Measurements from ENCODE around the gene LHX5. TPM values are rescaled to one million over a fixed set of nuclear protein-coding genes. Genes with fewer than 3 reads are reported as not detected.

The LHX5 gene
- total RNA-seq, 3 donors from 2014 or later (not counting 1 experiment from before 2014, with no cell fraction given) = not detected

- DNase-seq (no peak), ATAC-seq (no peak)
- Histone ChIP-seq H3K27ac (ENCODE audit: low read length) (no peak overlapping the region), H3K27me3 (ENCODE audit: control insufficient read depth, insufficient read depth, low read length) (peaks cover 49% of the 10 kb centered on the region), H3K9me3 (ENCODE audit: control insufficient read depth, insufficient read depth, low read length) (no peaks in the 10 kb centered on the region), H3K4me1 (ENCODE audit: control insufficient read depth, insufficient read depth, low read length) (no peaks in the 10 kb centered on the region), H3K36me3 (ENCODE audit: control insufficient read depth, insufficient read depth, low read length) (no peaks in the 10 kb centered on the region), H3K4me3 (ENCODE audit: low read length) (no peak overlapping the region)
- WGBS (ENCODE audit: insufficient coverage) = 14% methylated on average over 6 of the region's 6 CpGs
- Mint-ChIP-seq H3K27me3 (ENCODE audit: low read depth in 2 of 2) (peaks cover 65 to 66% of the 10 kb centered on the region in 2 donors), H3K36me3 (no peaks in the 10 kb centered on the region), H3K27ac (no peak overlapping the region), H3K4me1 (peaks cover 0 to 6% of the 10 kb centered on the region in 2 donors), H3K9me3 (no peaks in the 10 kb centered on the region), H3K4me3 (no peak overlapping the region)
- TF ChIP-seq, protein P1, sequence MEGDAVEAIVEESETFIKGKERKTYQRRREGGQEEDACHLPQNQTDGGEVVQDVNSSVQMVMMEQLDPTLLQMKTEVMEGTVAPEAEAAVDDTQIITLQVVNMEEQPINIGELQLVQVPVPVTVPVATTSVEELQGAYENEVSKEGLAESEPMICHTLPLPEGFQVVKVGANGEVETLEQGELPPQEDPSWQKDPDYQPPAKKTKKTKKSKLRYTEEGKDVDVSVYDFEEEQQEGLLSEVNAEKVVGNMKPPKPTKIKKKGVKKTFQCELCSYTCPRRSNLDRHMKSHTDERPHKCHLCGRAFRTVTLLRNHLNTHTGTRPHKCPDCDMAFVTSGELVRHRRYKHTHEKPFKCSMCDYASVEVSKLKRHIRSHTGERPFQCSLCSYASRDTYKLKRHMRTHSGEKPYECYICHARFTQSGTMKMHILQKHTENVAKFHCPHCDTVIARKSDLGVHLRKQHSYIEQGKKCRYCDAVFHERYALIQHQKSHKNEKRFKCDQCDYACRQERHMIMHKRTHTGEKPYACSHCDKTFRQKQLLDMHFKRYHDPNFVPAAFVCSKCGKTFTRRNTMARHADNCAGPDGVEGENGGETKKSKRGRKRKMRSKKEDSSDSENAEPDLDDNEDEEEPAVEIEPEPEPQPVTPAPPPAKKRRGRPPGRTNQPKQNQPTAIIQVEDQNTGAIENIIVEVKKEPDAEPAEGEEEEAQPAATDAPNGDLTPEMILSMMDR (IDR thresholded peaks at IDR 0.05) = no peak
- intact Hi-C loops (cut with micrococcal nuclease) = no loop called here
Observed at GRCh38 chr12:113473400-113473799, 1.7 kb upstream of the LHX5 start.

- H3K27ac Mint-ChIP-seq = no peak overlapping the region
- intact Hi-C loops (cut with micrococcal nuclease) = no loop called here
- WGBS (ENCODE audit: insufficient coverage) = 6% methylated on average over 51 of the region's 51 CpGs
- H3K27me3 Mint-ChIP-seq (ENCODE audit: low read depth in 2 of 2) = peaks cover 58 to 61% of the 10 kb centered on the region in 2 donors
- peaks cover 5% of the 10 kb centered on the region for H3K4me1 ChIP-seq (ENCODE audit: control insufficient read depth, insufficient read depth, low read length)
- H3K4me1 Mint-ChIP-seq = peaks cover 0 to 6% of the 10 kb centered on the region in 2 donors
- H3K27me3 ChIP-seq (ENCODE audit: control insufficient read depth, insufficient read depth, low read length) = peaks cover 46% of the 10 kb centered on the region
- TF ChIP-seq, protein P1 (IDR thresholded peaks at IDR 0.05) = no peak
- ATAC-seq = no peak
- no peak for DNase-seq
- H3K4me3 ChIP-seq (ENCODE audit: low read length) = no peak overlapping the region
- H3K36me3 ChIP-seq (ENCODE audit: control insufficient read depth, insufficient read depth, low read length) = no peaks in the 10 kb centered on the region
- no peak overlapping the region for H3K27ac ChIP-seq (ENCODE audit: low read length)
- no peaks in the 10 kb centered on the region for H3K9me3 Mint-ChIP-seq
- H3K4me3 Mint-ChIP-seq = no peak overlapping the region
- H3K36me3 Mint-ChIP-seq = no peaks in the 10 kb centered on the region
- H3K9me3 ChIP-seq (ENCODE audit: control insufficient read depth, insufficient read depth, low read length) = no peaks in the 10 kb centered on the region
Observed at GRCh38 chr12:113472191-113473121, 785 bp upstream of the LHX5 start.

- no peak overlapping the region for H3K27ac Mint-ChIP-seq
- Histone ChIP-seq H3K4me3 (ENCODE audit: low read length) (no peak overlapping the region), H3K36me3 (ENCODE audit: control insufficient read depth, insufficient read depth, low read length) (no peaks in the 10 kb centered on the region), H3K4me1 (ENCODE audit: control insufficient read depth, insufficient read depth, low read length) (peaks cover 8% of the 10 kb centered on the region), H3K27ac (ENCODE audit: low read length) (no peak overlapping the region), H3K9me3 (ENCODE audit: control insufficient read depth, insufficient read depth, low read length) (no peaks in the 10 kb centered on the region), H3K27me3 (ENCODE audit: control insufficient read depth, insufficient read depth, low read length) (peaks cover 59% of the 10 kb centered on the region)
- no peak overlapping the region for H3K4me3 Mint-ChIP-seq
- WGBS (ENCODE audit: insufficient coverage) = 5% methylated on average over 53 of the region's 53 CpGs
- ATAC-seq (no peak), DNase-seq (no peak)
- no peaks in the 10 kb centered on the region for H3K36me3 Mint-ChIP-seq
- TF ChIP-seq, protein P1 (IDR thresholded peaks at IDR 0.05) = no peak
- intact Hi-C loops (cut with micrococcal nuclease) = no loop called here
- no peaks in the 10 kb centered on the region for H3K9me3 Mint-ChIP-seq
- peaks cover 66 to 67% of the 10 kb centered on the region in 2 donors for H3K27me3 Mint-ChIP-seq (ENCODE audit: low read depth in 2 of 2)
- H3K4me1 Mint-ChIP-seq = peaks cover 0 to 6% of the 10 kb centered on the region in 2 donors
Observed at GRCh38 chr12:113470871-113471618, 626 bp downstream of the LHX5 start.

Data from natural killer cell (primary cell).